Measurements from ENCODE around the gene FAM20A.
"Not testable (repeated sequence)": the region's sequence is repeated elsewhere in the genome, so short reads cannot be mapped to it uniquely, and the experiment has no call there.

FAM20A gene

GRCh38 chr17:68526548-68526947 is 74.6 kb downstream of the FAM20A start:
- no peaks in the 10 kb centered on the region for H3K27me3 ChIP-seq
- no peak overlapping the region for H3K27ac ChIP-seq
- H3K9me3 ChIP-seq = no peaks in the 10 kb centered on the region
- H3K36me3 ChIP-seq = peaks cover 76 to 87% (median 86%) of the 10 kb centered on the region in 3 donors
- intact Hi-C loops (cut with DNase I; ENCODE audit: low total_unique reads) = no loop called here
- TF ChIP-seq CTCF (IDR thresholded peaks at IDR 0.05) = no peak
- H3K4me1 ChIP-seq = peaks cover 0 to 10% (median 2%) of the 10 kb centered on the region in 4 donors
- DNase-seq = no peak
- H3K4me3 ChIP-seq = no peak overlapping the region

GRCh38 chr17:68522266-68522665 is 78.9 kb downstream of the FAM20A start:
- no peak for DNase-seq
- H3K36me3 ChIP-seq = peaks cover 36 to 72% (median 64%) of the 10 kb centered on the region in 3 donors
- no peaks in the 10 kb centered on the region for H3K27me3 ChIP-seq
- H3K9me3 ChIP-seq = no peaks in the 10 kb centered on the region
- no peak overlapping the region for H3K27ac ChIP-seq
- intact Hi-C loops (cut with DNase I; ENCODE audit: low total_unique reads) = no loop called here
- no peak for TF ChIP-seq CTCF (IDR thresholded peaks at IDR 0.05)
- no peak overlapping the region for H3K4me3 ChIP-seq
- peaks cover 0 to 25% (median 11%) of the 10 kb centered on the region in 4 donors for H3K4me1 ChIP-seq

- intact Hi-C loops (cut with DNase I; ENCODE audit: low total_unique reads) = no loop called here
- Histone ChIP-seq H3K4me3 (no peak overlapping the region), H3K27me3 (no peaks in the 10 kb centered on the region), H3K27ac (no peak overlapping the region), H3K4me1 (peaks cover 0 to 43% (median 16%) of the 10 kb centered on the region in 4 donors), H3K9me3 (no peaks in the 10 kb centered on the region), H3K36me3 (peaks cover 31 to 64% (median 50%) of the 10 kb centered on the region in 3 donors)
- TF ChIP-seq CTCF (IDR thresholded peaks at IDR 0.05) = no peak
- DNase-seq = no peak
Observed at GRCh38 chr17:68519911-68520310, 81.3 kb downstream of the FAM20A start.

GRCh38 chr17:68519051-68519450 is 82.1 kb downstream of the FAM20A start:
- DNase-seq; intact Hi-C loops (cut with DNase I; ENCODE audit: low total_unique reads); H3K27ac ChIP-seq; H3K27me3 ChIP-seq; H3K4me3 ChIP-seq; H3K9me3 ChIP-seq: not testable (repeated sequence)
- H3K36me3 ChIP-seq = peaks cover 23 to 56% (median 41%) of the 10 kb centered on the region in 3 donors
- peaks cover 0 to 52% (median 23%) of the 10 kb centered on the region in 4 donors for H3K4me1 ChIP-seq

- intact Hi-C loops (cut with DNase I; ENCODE audit: low total_unique reads) = no loop called here
- no peak overlapping the region for H3K27ac ChIP-seq
- no peaks in the 10 kb centered on the region for H3K9me3 ChIP-seq
- peaks cover 16 to 51% (median 35%) of the 10 kb centered on the region in 3 donors for H3K36me3 ChIP-seq
- H3K27me3 ChIP-seq = no peaks in the 10 kb centered on the region
- no peak for DNase-seq
- H3K4me1 ChIP-seq = peaks cover 0 to 59% (median 27%) of the 10 kb centered on the region in 4 donors
- no peak for TF ChIP-seq CTCF (IDR thresholded peaks at IDR 0.05)
- H3K4me3 ChIP-seq = no peak overlapping the region
Observed at GRCh38 chr17:68518063-68518815, 82.9 kb downstream of the FAM20A start.

- H3K9me3 ChIP-seq; H3K27ac ChIP-seq; H3K27me3 ChIP-seq; DNase-seq; H3K4me3 ChIP-seq; intact Hi-C loops (cut with DNase I; ENCODE audit: low total_unique reads): not testable (repeated sequence)
- peaks cover 0 to 58% (median 27%) of the 10 kb centered on the region in 4 donors for H3K4me1 ChIP-seq
- peaks cover 16 to 44% (median 29%) of the 10 kb centered on the region in 3 donors for H3K36me3 ChIP-seq
Observed at GRCh38 chr17:68517605-68518004, 83.6 kb downstream of the FAM20A start.

All from tibial artery (tissue), 4 donors.